Suppressor macrophage treated with lipopolysaccharide for 1 hour (primary cell): ENCODE data around the gene CACNG4.

ENCODE experiments used
- DNase-seq, 3 donors: peaks; one replicate each; pipeline ENCODE4 v3.0.0-alpha.2; 2020 to 2022

CACNG4 gene

GRCh38 chr17:66944351-66945146 is 20.0 kb upstream of the CACNG4 start:
- no peak for DNase-seq

GRCh38 chr17:66945147-66945835 is 19.2 kb upstream of the CACNG4 start:
- DNase-seq, result no peak

- DNase-seq, result no peak
Observed at GRCh38 chr17:66946251-66946650, 18.3 kb upstream of the CACNG4 start.

GRCh38 chr17:66947311-66947710 is 17.2 kb upstream of the CACNG4 start:
- DNase-seq, result no peak

- no peak for DNase-seq
Observed at GRCh38 chr17:66948061-66948750, 16.3 kb upstream of the CACNG4 start.

GRCh38 chr17:66949501-66949900 is 15.0 kb upstream of the CACNG4 start:
- no peak for DNase-seq

GRCh38 chr17:66950325-66950724 is 14.2 kb upstream of the CACNG4 start:
- DNase-seq, result no peak

GRCh38 chr17:66950886-66951604 is 13.5 kb upstream of the CACNG4 start:
- peak; percentile 31 to 44 (median 44) for DNase-seq

GRCh38 chr17:66951605-66951953 is 12.9 kb upstream of the CACNG4 start:
- no peak for DNase-seq

- no peak for DNase-seq
Observed at GRCh38 chr17:66952031-66952524, 12.4 kb upstream of the CACNG4 start.

- no peak for DNase-seq
Observed at GRCh38 chr17:66952681-66953629, 11.6 kb upstream of the CACNG4 start.

GRCh38 chr17:66953630-66954020 is 10.9 kb upstream of the CACNG4 start:
- no peak for DNase-seq

GRCh38 chr17:66954632-66955031 is 9.9 kb upstream of the CACNG4 start:
- no peak for DNase-seq

- DNase-seq, result no peak
Observed at GRCh38 chr17:66955821-66956220, 8.7 kb upstream of the CACNG4 start.

GRCh38 chr17:66956941-66957340 is 7.6 kb upstream of the CACNG4 start:
- DNase-seq, result no peak

GRCh38 chr17:66957343-66957742 is 7.2 kb upstream of the CACNG4 start:
- DNase-seq, result no peak

GRCh38 chr17:66957951-66958579 is 6.4 kb upstream of the CACNG4 start:
- no peak for DNase-seq

GRCh38 chr17:66959641-66960375 is 4.7 kb upstream of the CACNG4 start:
- DNase-seq, result no peak

- no peak for DNase-seq
Observed at GRCh38 chr17:66960613-66961012, 3.9 kb upstream of the CACNG4 start.

- DNase-seq, result no peak
Observed at GRCh38 chr17:66963521-66963908, 992 bp upstream of the CACNG4 start.
